OCI-LY1 (cell line): Measurements from ENCODE around the gene LCN9.

Experiments
- CTCF ChIP-seq: fragments of 200-600 bp; sonication (generic), shearing (Covaris generic); IDR thresholded peaks from 2 replicates; pipeline ENCODE4 v1.5.1; 2017; ENCODE audit warnings: mild to moderate bottlenecking, antibody characterized with exemption, low read length, moderate library complexity, mixed read lengths
- EZH2 ChIP-seq: fragments of 200-600 bp; sonication (generic), shearing (Covaris generic); IDR thresholded peaks from 2 replicates; pipeline ENCODE4 v1.8.0; 2017; ENCODE audit warnings: borderline replicate concordance, mixed run types, mild to moderate bottlenecking, antibody characterized with exemption, low read length, moderate library complexity, mixed read lengths

GRCh38 chr9:135624282-135624681 lies 38.8 kb upstream of the LCN9 start:
- TF ChIP-seq CTCF (no peak), EZH2 (no peak)
